SK-N-MC (cell line): ENCODE measurements around the gene CD101.
A peak's percentile ranks its signal among the peaks of the same experiment; 100 is the strongest.

ENCODE experiments used
- DNase-seq: peaks from one replicate; pipeline ENCODE4 v3.0.0-alpha.2; 2011; ENCODE audit warnings: low read depth, low spot score
- H3K27ac ChIP-seq: fragments of 200-600 bp; sonication (generic); 2 replicates; pipeline ENCODE4 v1.5.1; 2016; ENCODE audit warnings: mixed run types
- H3K36me3 ChIP-seq: fragments of 200-600 bp; sonication (generic); 2 replicates; pipeline ENCODE4 v1.6.1; 2017; ENCODE audit warnings: antibody characterized with exemption, low read length, mixed read lengths; ENCODE audit not compliant: insufficient read depth
- H3K4me3 ChIP-seq: fragments of 200-600 bp; sonication (generic); 2 replicates; pipeline ENCODE4 v1.5.1; 2016
- H3K9ac ChIP-seq: fragments of 200-600 bp; sonication (generic); 2 replicates; pipeline ENCODE4 v1.8.0; 2017; ENCODE audit warnings: mixed run types, mixed read lengths; ENCODE audit not compliant: insufficient read length
- H3K9me3 ChIP-seq: fragments of 200-600 bp; sonication (generic); 2 replicates; pipeline ENCODE4 v1.6.1; 2017; ENCODE audit warnings: low read depth, mild to moderate bottlenecking, antibody characterized with exemption, low read length, moderate library complexity, mixed read lengths
- EZH2 ChIP-seq: fragments of 200-600 bp; sonication (generic); IDR thresholded peaks from one replicate; pipeline ENCODE4 v1.6.1; 2017; ENCODE audit warnings: antibody characterized with exemption
- FOXP2 ChIP-seq: optimal IDR thresholded peaks from 2 replicates; pipeline ENCODE3; 2011; ENCODE audit warnings: mild to moderate bottlenecking, moderate library complexity; ENCODE audit not compliant: insufficient read depth; ENCODE audit errors: extremely low read length, control extremely low read depth
- POLR2AphosphoS5 ChIP-seq: IDR thresholded peaks from 2 replicates; pipeline ENCODE4 v1.6.1; 2012; ENCODE audit warnings: mild to moderate bottlenecking, low read depth, low read length, borderline replicate concordance

The CD101 gene

GRCh38 chr1:117060441-117061317 lies 59.1 kb downstream of the CD101 start:
- Histone ChIP-seq H3K4me3 (peak overlapping the region; percentile 96), H3K27ac (no peak overlapping the region), H3K36me3 (peaks cover 3% of the 10 kb centered on the region; the same call in 1 of the 2 replicates), H3K9me3 (no peaks in the 10 kb centered on the region), H3K9ac (peak overlapping the region; percentile 86)
- DNase-seq, result no peak
- TF ChIP-seq FOXP2 (no peak), POLR2AphosphoS5 (no peak), EZH2 (no peak)

DNA sequence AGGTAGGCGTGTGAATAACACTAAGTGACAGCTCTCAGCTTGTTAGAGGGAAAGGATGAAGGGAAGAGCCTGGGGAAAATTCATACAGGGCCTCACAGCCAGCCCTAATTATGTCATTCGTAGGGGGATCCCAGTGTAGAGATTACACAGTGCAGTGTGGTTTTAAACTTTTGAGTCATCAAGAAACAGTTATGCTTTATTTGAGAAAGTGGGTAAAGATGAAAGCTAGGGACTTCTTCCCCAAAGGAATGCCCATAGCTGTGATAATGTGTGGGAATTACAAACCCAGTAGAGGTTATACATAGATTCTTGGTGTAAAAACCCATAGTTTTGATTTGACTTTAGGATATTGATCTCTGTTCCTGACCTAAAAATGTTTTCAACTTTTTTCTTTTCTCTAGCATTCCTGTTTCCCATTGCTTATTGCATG lies 60.4 kb downstream of the CD101 start:
- no peak overlapping the region for H3K27ac ChIP-seq
- no peak for DNase-seq
- no peak overlapping the region for H3K9ac ChIP-seq

DNA sequence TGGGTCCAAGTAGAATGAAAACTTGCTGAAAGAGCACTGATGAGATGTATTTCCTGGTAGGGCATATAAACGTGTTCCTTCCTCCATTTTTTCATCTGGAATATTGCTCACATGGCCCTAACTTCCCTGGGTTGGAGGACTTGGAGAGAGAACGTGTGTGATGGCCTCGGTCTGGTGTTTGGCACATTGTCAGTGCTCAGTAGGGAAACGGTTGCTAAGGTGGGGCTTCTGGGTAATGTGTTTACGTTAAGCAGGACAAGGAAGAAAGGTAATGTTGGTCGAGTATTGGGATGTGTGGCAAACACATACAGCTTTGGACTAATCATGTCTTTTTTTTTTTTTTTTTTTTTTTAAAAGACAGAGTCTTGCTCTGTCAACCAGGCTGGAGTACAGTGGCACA lies 64.8 kb downstream of the CD101 start:
- H3K36me3 ChIP-seq, result peaks cover 3% of the 10 kb centered on the region
- no peaks in the 10 kb centered on the region for H3K9me3 ChIP-seq
- no peak for DNase-seq
- TF ChIP-seq POLR2AphosphoS5 (no peak), EZH2 (no peak), FOXP2 (no peak)
- no peak overlapping the region for H3K27ac ChIP-seq
- no peak overlapping the region for H3K4me3 ChIP-seq
- H3K9ac ChIP-seq, result no peak overlapping the region

More for the DNA sequence above, 60.4 kb downstream of the CD101 start:
- Histone ChIP-seq H3K9me3 (no peaks in the 10 kb centered on the region), H3K36me3 (peaks cover 3% of the 10 kb centered on the region), H3K4me3 (no peak overlapping the region)
- TF ChIP-seq FOXP2 (no peak), EZH2 (no peak), POLR2AphosphoS5 (no peak)

DNA sequence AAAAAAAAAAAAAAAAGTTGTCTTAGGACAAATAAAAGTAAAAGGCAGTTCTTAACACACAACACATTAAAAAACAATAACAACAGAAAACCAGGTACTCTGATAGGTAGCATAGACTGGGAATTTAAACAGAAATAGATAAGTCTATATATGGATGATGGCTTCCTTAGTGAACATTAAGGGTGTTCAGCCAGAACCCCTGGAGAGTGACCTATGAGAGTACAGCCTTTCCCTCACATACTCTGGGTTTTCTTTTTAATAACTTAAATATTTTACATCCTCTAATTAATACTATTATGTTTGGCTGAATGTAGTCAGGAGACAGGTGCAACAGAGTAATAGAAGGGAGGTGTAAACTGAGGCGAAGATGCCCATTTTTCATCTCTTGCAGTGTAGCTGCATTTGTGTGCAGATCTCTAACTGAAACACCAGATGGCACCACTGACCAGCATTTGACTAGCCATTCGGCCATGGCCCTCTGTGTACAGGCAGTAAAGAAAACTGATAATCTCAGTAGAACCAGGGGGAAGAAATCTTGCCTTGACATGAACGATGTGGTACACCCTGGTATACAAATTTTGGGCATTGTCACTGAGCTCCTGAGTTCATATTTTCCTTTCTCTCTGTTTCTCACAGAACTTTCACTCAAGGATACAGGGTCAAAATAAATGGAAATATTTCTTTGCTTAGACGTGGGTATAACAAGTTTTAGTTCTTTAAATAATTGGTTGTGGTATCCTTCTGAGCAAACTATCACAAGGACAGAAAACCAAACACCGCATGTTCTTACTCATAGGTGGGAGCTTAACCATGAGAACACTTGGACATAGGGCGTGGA lies 66.2 kb downstream of the CD101 start:
- no peak for DNase-seq
- no peaks in the 10 kb centered on the region; the same call in 1 of the 2 replicates for H3K36me3 ChIP-seq
- no peak overlapping the region for H3K4me3 ChIP-seq
- no peaks in the 10 kb centered on the region for H3K9me3 ChIP-seq
- H3K27ac ChIP-seq, result no peak overlapping the region
- TF ChIP-seq FOXP2, result no peak
- TF ChIP-seq POLR2AphosphoS5, result no peak
- no peak for TF ChIP-seq EZH2
- H3K9ac ChIP-seq, result no peak overlapping the region

- Histone ChIP-seq H3K27ac (no peak overlapping the region), H3K4me3 (no peak overlapping the region), H3K9ac (no peak overlapping the region), H3K9me3 (no peaks in the 10 kb centered on the region), H3K36me3 (peaks cover 5% of the 10 kb centered on the region)
- no peak for TF ChIP-seq POLR2AphosphoS5
- TF ChIP-seq FOXP2, result no peak
- DNase-seq, result no peak
Observed at GRCh38 chr1:117068580-117068979, 67.0 kb downstream of the CD101 start.

GRCh38 chr1:117069220-117069844 lies 67.8 kb downstream of the CD101 start:
- H3K27ac ChIP-seq, result no peak overlapping the region
- H3K9me3 ChIP-seq, result no peaks in the 10 kb centered on the region
- no peak overlapping the region for H3K9ac ChIP-seq
- no peak overlapping the region for H3K4me3 ChIP-seq
- DNase-seq, result no peak
- TF ChIP-seq FOXP2 (no peak), POLR2AphosphoS5 (no peak), EZH2 (no peak)
- H3K36me3 ChIP-seq, result peaks cover 12% of the 10 kb centered on the region

GRCh38 chr1:117070124-117070523 lies 68.6 kb downstream of the CD101 start:
- Histone ChIP-seq H3K27ac (no peak overlapping the region), H3K36me3 (peaks cover 20% of the 10 kb centered on the region), H3K4me3 (no peak overlapping the region), H3K9me3 (no peaks in the 10 kb centered on the region), H3K9ac (no peak overlapping the region)
- no peak for DNase-seq
- TF ChIP-seq EZH2 (no peak), FOXP2 (no peak), POLR2AphosphoS5 (no peak)

DNA sequence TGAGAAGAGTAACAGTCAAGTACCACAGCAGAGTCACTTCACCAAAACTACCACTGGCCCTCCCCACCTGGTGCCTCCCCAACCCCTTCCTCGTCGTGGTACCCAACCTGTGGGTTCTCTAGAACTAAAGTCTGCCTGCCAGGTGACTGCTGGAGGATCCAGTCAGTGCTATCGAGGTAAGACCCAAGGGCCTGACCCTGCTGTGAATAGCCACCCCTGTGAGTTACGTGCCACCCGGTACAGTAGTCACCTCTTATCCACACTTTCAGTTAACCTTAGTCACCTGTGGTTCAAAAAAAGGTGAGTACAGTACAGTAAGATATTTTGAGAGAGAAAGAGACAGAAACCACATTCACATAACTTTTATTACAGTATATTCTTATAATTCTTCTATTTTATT lies 75.1 kb downstream of the CD101 start:
- H3K9ac ChIP-seq, result no peak overlapping the region
- no peak overlapping the region for H3K27ac ChIP-seq
- no peak overlapping the region for H3K4me3 ChIP-seq
- DNase-seq, result no peak
- peaks cover 70% of the 10 kb centered on the region for H3K36me3 ChIP-seq
- no peak for TF ChIP-seq POLR2AphosphoS5
- TF ChIP-seq FOXP2, result no peak
- TF ChIP-seq EZH2, result no peak
- H3K9me3 ChIP-seq, result no peaks in the 10 kb centered on the region
